Stimulated activated CD8-positive, alpha-beta memory T cell treated with anti-CD3 and anti-CD28 coated beads, Interleukin-15, amount 100 ng/mL, for 1 hour (primary cell): ENCODE results near the gene ADCY2.

ENCODE experiments used
- DNase-seq: peaks from one replicate; pipeline ENCODE4 v3.0.0-alpha.2; 2020; ENCODE audit warnings: low read depth

ADCY2 gene

DNA sequence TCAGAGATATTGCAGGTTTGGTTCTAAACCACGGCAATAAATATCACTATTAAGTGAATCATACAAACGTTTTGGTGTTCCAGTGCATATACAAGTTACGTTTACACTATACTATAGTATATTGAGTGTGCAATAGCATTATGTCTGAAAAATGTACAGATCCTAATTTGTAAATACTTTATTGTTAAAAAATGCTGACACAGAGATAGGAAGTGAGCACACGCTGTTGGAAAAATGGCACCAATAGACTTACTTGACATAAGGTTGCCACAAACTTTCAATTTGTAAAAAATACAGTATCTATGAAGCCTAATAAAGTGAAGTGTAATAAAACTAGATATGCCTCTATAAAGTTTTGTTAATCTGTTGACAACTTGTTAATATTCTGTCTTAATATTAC, 439.0 kb downstream of the ADCY2 start:
- no peak for DNase-seq

DNA sequence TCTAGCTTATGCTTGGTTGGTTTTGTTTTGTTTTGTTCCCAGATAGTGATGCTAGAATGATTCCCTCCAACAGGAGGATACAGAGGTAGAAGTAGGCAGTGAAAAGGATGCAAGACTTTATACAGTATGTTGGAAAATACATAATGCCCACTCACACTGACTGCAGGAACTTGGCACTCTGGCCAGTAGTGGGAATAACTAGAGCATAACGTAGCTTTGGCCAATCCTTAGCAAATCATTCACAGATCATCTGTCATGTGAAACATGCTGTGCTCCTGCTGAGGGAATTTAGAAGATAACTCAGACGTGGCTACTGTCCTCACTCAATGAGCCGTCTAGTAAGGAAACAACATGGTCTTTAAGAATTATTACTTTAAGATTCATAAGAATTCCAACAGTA, 441.5 kb downstream of the ADCY2 start:
- DNase-seq, result no peak

GRCh38 chr5:7842531-7842930, 446.6 kb downstream of the ADCY2 start:
- DNase-seq, result no peak

GRCh38 chr5:7844901-7845300, 449.0 kb downstream of the ADCY2 start:
- DNase-seq, result no peak

DNA sequence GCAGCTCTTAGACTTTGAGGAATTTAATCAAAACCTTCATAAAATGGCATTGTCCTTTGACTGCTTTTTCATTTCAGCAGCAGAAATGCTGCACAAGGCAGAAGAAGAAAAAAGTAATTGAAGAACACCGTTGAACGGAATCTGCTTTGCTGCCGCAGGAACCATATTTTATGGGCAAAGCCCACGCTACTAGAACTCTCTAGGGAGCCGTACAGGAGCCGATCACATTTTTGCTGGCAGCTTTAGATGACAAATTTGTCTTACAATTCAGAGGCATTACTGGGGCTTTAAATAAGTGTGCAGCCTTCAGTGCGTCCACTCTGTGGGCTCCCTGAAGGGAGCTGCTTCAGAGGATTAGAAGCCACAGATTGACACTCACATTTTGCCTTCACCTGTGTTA, 449.6 kb downstream of the ADCY2 start:
- no peak for DNase-seq

GRCh38 chr5:7846327-7846726, 450.4 kb downstream of the ADCY2 start:
- no peak for DNase-seq

DNA sequence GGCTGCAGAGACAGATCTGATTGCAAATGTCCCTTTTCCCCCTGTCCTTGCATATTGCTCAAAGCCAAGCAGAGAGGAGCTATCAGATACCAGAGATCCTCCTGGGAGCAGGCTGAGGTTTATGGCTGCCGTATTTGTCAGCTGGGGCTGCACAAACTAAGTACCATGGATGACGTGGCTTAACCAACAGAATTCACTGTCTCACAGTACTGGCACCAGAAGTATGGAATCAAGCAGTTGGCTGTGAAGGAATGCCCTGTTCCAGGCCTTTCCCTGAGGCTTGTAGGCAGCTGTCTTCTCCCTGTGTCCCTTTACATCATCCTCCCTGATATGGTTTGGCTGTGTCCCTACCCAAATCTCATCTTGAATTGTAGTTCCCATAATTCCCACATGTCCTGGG, 452.4 kb downstream of the ADCY2 start:
- no peak for DNase-seq

GRCh38 chr5:7849681-7850394, 453.9 kb downstream of the ADCY2 start:
- no peak for DNase-seq

GRCh38 chr5:7850395-7851239, 454.7 kb downstream of the ADCY2 start, which contains the start of gene CFAP90:
TSS of gene CFAP90 (minus strand) at chr5:7851133. CDS start at chr5:7851021, 112 bp downstream.
- DNase-seq, result no peak

- DNase-seq, result no peak
Measured at GRCh38 chr5:7851240-7851592, 455.3 kb downstream of the ADCY2 start.

DNA sequence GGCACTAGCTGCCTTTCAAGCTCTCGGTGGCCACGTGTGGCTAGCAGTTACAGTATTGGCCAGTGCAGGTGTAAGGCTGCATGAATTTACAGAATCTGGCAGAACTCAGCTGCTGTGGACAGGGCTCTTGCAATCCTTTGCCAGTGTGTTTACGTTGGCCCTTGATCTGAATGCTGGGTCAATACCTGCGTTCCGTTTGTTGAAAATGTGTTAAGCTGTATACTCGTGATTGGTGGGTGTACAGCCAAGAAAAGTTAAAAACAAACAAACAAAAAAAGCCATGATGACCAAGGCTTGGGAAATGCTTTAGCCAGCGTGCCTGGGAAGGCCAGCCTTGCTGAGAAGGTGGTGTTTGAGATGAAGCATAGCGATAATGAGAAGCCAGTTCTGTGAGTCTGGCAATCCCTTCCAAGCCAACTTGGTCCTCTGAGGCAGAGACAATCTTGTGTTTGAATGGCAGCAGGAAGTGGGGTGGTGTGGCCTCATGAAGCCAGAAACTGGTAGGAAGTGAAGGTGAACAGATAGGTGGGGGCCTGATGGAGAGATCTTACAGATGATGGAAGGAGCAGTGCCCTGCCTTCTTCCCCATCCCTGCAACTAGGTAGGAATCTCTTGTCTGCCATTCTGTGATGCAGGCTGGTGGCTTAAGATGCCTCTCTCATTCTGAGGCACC, 455.8 kb downstream of the ADCY2 start:
- DNase-seq, result no peak

DNA sequence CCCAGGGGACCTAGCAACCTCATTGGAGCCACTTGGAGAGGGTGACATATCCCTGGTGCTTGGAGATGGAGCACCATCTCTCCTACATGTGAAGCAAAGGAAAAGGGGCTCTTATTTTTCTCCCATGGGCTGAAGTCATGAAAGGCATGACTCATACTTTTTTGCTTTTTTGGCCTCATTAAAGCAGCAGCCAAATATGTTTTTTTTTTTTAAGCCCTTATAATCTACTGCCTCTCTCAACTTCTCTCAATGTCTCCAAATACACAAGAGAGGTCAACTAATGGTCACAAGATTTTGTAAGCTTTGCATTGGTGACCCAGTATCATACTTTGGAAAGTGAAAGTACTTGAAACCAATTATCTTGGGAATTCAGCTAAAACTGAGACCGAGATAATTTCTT, 456.6 kb downstream of the ADCY2 start:
- no peak for DNase-seq

GRCh38 chr5:7852988-7853387, 457.1 kb downstream of the ADCY2 start:
- no peak for DNase-seq

- no peak for DNase-seq
Measured at GRCh38 chr5:7855611-7856010, 459.7 kb downstream of the ADCY2 start.

GRCh38 chr5:7856855-7857254, 460.9 kb downstream of the ADCY2 start:
- no peak for DNase-seq

DNA sequence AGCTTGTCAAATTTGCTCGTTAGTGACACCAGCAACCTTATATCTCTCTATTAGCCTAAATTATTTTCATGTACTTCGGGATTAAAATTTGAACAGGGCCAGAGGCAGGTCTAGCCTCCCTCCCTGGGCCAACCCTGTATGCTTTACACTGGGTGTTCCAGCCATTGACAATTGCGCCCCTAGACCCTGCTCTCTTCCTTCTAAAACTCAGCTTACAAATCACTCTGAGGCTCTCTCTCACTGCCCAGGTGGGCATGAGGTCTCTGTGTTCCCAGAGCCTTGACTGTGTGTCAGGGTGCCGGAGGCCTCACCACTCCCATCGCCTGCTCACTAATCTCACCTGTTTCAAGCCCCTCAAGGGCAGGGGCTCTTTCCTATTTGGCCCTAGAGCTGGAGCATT, 461.4 kb downstream of the ADCY2 start:
- no peak for DNase-seq

DNA sequence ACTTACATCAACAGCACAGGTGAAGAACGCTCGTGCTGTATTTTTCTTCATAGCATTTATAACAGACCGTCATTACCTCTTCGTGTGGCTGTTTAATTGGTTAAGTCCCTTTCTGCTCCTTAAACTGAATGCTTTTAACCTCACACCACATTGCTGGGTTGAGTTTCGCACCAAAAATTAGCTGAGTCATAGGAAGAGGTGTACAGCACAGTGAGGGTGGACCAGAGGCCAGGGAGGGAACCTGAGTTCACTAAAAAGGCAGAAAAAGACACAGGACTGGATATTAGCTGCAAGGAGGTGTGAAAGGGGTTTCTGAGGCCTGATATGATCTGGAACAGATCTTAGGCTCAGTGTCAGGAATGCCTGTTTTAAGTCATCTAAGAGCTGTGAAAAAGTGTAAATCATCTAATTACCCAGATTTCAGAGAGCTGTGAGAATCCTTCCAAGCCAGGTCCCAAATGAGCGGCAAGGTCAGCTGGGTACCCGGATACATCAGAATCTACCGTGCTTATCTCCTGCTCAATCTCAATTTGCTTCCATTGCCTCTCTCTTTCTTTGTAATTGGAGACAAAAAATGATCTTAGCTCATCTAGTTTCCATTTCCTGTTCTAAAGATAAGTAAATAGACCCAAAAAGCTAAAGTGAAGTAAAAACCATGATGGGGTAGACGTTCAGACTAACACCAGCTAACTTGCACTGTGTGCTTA, 462.1 kb downstream of the ADCY2 start:
- no peak for DNase-seq

- no peak for DNase-seq
Measured at GRCh38 chr5:7866196-7866595, 470.3 kb downstream of the ADCY2 start.

DNA sequence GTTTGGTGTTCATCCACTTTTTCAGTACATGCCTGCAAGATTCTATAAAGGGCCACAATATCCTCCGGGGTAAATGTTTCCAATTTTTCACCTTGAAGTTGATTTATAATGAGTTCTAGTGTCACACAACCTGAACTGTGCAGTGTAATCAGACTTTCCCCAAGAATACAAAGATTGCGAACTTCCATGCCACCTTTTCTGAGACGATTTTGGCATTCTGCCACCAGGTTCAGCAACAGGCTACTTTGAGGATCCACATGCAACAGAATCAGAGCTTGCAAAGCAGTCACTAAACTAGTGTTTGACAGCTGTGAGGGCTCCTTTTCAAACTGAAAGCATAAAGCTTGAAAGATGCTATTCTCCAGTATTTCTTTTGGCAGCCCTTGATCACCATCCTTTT, 471.3 kb downstream of the ADCY2 start:
- no peak for DNase-seq

- DNase-seq, result no peak
Measured at GRCh38 chr5:7868427-7868772, 472.5 kb downstream of the ADCY2 start.

DNA sequence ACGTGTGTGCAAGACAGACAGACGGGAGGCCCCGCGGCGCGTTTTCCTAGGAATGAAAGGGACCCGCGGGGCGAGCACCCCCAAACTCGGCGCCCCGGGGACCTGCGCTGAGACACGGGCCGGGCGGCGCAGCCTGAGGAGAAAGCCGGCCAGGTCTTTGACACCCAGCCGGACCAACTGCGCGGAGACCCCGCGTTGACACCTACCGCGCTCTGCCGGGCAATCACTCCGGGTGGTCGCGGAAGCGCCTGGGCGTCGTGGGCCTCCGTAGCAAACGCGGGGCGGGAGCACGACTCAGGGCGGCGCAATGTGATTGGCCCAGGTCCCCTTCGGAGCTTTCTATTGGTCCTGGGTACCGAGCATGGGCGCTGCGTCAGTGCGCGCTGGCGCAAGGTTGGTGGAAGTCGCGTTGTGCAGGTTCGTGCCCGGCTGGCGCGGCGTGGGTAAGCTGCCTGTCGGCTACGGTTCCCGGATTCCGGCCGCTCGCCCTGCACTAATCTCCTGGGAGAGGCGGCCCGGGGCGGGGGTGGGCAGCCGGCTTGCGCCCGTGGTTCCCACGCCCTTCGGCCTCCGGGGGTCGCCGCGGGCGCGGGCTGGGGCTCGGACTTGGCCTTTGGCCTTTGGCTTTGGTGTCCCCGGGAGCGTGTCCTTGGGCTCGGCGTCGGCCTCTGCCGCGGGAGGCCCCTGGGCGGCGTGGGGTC, 473.0 kb downstream of the ADCY2 start, which contains the start of the genes FASTKD3 and MTRR:
FASTKD3 (minus strand) TSS at position 259 of the 701 bp plus-strand sequence. CDS start 948 bp downstream, outside the sequence.
MTRR (plus strand) TSS at position 376 of the 701 bp plus-strand sequence. CDS start 1,647 bp downstream, outside the sequence.
- peak; percentile 81 for DNase-seq
